HG03457 (cell line): ENCODE results near the gene CNRIP1.

Source experiments
- ATAC-seq: cut with Tn5 transposase; IDR thresholded peaks from one replicate; pipeline ENCODE4 v1.9.1; 2021; ENCODE audit warnings: moderate number of reproducible peaks; ENCODE audit not compliant: unreplicated experiment

The CNRIP1 gene

DNA sequence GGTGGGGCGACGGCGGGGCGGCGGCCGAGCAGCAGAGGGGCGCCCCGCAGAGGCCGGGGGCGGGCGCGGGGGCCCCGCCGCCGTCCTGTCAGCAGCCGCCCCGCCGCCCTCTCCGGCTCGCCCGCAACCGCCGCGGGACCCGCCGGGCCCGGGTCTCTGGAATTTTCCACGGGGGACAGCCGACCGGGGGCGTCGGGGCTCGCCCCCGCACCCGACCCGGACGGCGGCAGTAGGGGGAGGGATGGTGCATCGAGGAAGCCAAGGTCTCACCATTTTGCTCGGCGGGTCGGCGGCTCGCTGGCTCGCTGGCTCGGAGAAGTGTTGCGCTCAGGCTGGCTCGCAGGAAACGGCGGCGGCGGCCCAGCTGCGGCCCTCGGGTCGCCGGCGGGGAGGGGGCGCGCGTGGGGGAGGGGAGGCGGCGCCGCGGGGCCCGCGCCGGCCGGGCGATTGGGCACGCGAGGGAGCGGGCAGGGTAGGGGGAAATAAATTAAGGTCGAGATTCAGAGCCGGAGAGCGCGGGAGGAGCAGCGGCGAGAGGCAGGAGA, 67.8 kb downstream of the CNRIP1 start:
- peak; percentile 3 for ATAC-seq

DNA sequence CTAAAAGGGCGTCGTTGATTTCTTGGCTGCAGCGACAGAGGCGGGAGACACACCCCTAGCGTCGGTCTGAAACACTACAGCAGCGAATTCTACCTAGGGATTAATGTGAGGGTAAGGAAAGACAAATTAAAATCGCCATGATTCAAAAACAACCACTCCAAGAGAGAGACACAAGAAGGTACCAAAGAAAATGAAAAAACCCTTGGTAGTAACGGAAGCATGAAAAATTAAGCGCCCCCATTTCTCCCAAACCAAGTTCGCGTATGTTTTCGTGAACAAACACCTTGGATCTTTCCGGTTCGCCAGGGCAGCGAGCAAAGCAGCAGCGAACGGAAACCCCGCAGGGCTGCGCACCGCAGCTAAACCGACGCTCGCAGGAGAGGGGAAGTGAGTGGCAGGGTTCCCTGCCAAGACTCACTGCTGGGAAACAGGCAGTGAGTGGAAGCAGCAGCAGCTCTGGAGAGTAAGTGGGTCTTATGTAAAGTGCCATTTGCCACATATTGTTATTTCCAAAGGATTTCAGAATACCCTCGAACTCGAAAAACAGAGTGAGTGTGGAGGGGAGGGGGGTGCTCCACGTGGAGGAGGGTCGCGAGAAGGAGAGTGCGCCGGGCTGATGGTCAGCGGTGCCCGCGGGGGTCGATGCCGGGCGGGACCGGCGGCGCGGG, 68.4 kb downstream of the CNRIP1 start:
- ATAC-seq: peak; percentile 48

DNA sequence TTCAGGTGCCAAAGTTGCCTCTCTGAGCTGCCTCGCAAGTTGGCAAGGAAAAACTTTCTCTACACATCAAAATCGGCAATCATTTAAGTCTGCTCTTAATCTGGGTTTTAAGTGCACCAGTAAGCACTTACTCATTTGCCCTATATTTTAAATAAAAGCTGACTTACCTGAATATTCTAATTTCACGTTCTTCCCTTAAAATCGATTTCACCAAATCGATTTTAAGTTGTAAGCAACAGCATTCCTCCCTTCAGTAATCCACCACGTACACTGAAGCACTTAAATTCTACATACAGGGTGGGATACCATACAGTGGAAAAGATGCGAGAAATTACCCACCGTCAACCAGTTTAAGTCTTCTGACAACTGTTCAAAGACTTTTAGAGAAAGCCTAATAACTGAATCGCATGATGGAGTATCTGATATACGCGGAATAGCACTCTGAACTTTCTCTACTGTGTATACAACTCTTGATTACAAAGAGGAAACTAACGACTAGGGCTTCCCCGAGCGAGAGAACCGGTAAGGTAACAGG, 69.0 kb downstream of the CNRIP1 start:
- ATAC-seq: no peak

DNA sequence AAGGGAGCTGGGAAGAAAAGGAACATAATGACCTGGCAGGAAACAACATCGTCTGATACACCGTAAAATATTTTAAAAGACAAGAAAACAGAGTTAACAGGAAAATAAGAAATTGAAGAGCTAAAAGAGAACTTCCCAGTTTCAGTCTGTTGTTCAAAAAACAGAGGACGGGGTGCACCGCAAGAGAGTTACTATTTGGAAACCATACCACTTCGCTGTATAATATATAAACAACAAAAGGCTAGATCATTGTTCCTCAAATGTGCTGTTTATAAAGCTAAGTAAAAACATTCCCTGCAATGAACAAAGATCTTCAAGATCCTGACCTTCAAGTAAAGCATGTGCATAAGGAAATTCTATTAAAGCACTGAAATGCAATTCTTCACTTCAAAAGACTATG, 69.6 kb downstream of the CNRIP1 start:
- ATAC-seq: no peak

DNA sequence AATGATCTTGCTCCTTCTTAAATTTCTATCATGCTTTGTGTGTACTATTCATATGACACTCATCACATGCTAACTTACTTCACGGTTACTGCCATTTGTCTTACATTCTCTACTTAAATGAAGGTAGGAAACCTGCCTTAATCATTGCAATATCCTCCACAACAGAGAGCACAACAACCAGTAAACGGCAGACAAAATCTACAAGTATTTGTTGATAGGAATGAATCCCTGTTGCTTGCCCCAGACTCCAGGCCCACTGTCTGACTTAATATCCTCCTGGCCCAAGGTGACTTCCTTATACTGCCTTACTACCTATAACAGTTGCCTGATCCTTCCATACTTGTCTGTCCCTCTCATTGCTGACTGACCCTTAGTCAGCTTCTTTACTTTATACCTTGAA, 70.9 kb downstream of the CNRIP1 start:
- no peak for ATAC-seq

DNA sequence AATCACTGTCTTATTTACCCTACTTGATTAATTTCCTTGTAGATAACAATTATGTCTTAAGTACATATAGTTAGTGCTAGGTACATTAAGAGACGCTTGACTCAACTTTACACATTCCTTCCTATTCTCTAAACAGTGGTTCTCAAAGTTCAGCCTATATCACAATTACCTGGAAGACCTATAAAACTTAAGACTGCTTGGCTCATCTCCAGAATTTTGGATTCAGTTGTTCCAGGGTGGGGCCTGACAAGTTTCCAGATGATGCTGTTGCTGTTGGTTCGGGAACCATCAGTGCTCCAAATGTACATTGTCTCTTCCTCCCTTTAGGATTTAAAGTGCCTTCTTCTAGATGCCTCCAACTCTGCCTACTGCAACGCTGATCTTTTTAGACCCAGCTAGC, 71.4 kb downstream of the CNRIP1 start:
- no peak for ATAC-seq

DNA sequence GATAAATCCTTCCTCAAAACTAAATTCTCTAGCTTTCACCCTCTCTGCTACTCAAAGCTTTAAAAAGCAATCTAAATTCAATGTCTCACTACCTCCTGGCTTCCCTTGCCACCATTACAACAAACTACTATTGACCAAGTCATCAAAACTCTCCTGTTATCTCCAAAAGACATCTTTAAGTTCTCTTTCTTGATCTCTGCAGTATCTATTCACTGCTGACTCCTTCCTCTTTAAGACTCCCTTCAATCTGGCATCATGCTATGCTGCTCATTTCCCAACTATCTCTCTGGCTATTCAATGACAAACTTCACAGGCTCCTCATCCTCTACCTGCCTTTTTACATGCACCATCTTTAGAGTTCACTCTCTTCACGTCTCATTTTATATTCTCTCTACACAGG, 73.4 kb downstream of the CNRIP1 start:
- no peak for ATAC-seq

DNA sequence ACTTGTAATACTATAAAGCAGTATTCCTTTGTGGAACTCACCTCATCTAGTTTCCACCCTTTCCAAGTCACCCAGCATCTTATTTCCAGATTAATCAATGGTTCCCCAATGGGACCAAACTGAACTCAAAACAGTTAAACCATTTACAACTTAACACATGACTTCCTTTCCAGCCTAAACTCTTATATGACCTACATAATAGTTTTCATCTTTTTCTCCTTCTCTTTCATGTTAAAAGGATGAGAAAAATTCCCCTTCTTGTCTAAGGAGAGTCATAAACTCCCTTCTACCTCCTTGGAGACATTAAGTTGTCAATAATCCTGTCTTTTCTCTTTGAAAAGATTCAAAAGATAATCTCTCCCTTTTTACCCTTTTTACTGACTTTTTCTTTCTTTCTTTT, 74.1 kb downstream of the CNRIP1 start:
- no peak for ATAC-seq

DNA sequence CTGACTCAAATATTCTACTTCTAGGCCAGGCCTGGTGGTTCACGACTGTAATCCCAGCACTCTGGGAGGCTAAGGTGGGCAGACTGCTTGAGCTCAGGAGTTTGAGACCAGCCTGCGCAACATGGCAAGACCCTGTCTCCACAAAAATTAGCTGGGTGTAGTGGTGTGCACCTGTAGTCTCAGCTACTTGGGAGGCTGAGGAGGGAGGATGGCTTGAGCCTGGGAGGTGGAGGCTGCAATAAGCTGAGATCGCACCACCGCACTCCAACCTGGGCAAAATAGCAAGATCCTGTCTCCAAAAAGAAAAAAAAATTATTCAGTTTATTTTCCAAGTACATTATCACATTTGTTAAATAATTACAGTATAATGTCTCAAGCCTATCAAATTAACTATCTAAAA, 74.7 kb downstream of the CNRIP1 start:
- no peak for ATAC-seq

DNA sequence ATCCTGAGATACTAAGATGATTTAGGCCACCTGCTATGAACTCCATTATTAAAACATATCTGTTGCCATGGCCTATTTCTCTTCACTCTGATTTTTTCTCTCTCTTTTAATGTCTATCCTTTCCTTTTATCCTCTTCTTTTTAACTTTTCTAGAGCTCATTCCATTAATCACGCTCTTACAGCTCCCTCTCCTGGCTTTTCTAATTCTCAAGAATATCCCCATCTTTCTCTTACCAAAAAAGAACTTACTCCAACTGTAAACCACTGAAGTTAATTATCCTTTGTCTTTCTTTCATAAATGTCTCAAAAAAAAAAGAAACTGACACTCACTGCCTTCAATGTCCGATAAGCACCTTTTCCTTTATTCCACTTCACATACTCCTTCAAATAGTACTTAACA, 75.3 kb downstream of the CNRIP1 start:
- ATAC-seq: no peak
